Measurements from ENCODE around the gene HSCB.
A peak's percentile ranks its signal among the peaks of the same experiment; 100 is the strongest.
"Not testable (repeated sequence)": the region's sequence is repeated elsewhere in the genome, so short reads cannot be mapped to it uniquely, and the experiment has no call there.

The HSCB gene, protein sequence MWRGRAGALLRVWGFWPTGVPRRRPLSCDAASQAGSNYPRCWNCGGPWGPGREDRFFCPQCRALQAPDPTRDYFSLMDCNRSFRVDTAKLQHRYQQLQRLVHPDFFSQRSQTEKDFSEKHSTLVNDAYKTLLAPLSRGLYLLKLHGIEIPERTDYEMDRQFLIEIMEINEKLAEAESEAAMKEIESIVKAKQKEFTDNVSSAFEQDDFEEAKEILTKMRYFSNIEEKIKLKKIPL

DNA sequence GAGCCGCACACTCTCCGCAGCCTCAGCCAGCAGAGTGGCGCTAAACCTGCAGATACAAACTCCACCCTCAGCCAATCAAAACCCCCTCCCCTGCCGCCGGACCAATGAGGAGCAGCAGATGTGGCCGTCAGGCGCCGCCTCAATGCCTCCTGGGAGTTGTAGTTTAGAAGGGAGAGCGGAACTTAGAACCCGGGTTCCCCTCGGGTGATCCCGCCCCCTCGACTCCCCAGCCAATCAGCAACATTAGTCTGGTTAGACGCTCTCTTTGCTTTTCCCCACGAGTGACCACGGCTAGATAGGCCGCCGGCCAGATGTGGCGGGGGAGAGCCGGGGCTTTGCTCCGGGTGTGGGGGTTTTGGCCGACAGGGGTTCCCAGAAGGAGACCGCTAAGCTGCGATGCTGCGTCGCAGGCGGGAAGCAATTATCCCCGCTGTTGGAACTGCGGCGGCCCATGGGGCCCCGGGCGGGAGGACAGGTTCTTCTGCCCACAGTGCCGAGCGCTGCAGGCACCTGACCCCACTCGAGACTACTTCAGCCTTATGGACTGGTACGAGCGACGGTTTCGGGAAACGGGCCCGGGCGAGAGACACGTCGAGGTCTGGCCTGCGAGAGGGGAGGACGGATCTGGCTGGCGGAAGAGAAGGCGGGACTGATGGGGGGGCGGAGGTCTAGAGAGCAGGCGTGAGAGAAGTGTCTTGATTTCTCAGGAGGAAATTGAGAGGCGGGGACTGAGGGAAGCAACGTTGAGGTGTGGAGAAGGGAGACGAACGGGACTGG lies at the start of gene HSCB, which contains the start of gene CHEK2:
Gene HSCB, plus strand, starts transcription at position 255 of the 777 bp plus-strand sequence. Its CDS starts 57 bp downstream, at position 312.
Gene CHEK2, minus strand, starts transcription at position 36 of the 777 bp plus-strand sequence. CDS start 7,099 bp downstream, outside the sequence.
- DNase-seq (ENCODE audit: extremely low spot score, insufficient read length, low read depth) (peak; percentile 88), FAIRE-seq (peak; percentile 99)

DNA sequence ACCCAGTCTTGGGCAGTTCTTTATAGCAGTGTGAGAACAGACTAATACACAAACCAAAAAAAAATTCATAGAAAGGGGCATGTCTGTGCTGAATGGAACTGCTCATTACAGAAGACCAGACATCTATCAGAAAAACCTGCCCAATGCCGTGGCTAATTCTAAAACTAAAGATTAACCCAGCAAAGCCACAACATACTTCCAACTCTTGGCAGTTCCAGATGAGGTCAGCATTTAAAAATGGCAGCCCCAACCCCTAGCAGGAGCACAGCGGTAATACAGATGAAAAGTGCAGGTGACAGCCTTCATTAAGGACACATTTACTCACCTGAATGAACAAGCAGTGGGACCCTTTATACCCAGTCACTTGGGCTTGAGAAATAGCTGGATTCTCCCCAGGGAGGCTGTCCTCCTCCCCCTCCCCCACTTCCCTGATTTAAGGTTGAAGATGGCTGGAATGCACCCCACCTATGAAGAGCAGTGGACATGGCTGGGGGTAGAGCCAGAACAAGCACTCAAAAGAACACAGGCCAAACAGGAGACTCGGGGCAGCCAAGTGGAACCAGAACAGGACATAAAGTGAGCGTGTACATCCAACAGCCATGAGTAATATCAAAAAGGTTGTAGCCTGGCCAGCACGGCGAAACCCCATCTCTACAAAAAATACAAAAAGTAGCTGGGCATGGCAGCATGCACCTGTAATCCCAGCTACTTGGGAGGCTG lies 48.6 kb upstream of the HSCB start:
- not testable (repeated sequence) for FAIRE-seq; DNase-seq (ENCODE audit: extremely low spot score, insufficient read length, low read depth)

DNA sequence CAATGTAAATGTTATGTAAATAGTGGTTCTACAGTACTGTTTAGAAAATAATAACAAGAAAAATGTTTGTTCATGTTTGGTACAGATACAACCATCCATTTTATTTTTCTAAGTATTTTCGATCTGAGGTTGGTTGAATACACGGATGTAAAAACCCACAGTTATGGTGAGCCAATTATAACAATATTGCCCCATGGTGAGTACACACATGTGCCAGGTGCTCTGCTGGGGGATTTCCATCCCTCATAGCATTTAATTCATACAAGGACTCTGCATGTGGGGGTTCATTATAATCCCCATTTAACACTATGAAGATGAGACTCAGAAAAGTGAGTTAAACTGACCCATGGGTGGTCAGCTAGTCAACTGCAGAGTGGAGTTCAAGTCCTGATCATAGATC lies 38.9 kb upstream of the HSCB start:
- DNase-seq (ENCODE audit: extremely low spot score, insufficient read length, low read depth) (no peak), FAIRE-seq (no peak)

DNA sequence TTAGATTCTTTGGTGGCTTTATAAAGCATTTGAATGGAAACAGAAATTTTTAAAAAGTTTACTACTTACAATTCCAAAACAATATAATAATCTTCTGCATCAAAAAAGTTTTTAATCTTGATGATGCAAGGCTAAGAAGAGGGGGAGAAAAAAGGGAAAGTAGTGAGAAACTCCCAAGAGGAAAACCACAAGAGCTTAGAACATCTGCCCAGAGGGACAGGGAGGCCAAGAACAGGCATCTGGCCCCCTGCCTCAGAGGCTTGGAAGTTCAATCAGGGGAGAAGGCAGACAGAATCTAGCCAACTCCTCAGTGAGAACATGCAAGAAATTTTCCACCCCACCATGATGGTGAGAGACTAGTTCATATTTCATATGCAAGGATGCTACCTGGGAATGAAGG lies 38.4 kb upstream of the HSCB start:
- no peak for DNase-seq (ENCODE audit: extremely low spot score, insufficient read length, low read depth)
- FAIRE-seq = no peak

DNA sequence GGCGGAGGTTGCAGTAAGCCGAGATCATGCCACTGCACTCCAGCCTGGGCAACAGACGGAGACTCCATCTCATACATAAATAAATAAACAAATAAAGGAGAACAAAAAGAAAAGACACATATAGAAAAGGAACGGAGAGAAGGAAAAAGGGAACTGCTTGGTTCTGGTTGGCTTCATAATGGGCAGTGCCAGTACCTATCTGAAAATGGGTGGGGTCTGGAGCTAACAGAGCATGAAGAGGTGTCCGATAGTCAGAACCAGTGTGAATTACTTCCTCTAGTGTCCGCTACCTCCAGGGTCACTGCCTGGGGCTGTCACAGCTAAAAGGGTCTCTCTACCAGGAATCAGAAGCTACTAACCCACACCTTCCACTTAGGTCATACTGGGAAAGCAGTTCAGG lies 35.0 kb upstream of the HSCB start:
- FAIRE-seq = peak; percentile 35
- DNase-seq (ENCODE audit: extremely low spot score, insufficient read length, low read depth) = no peak

DNA sequence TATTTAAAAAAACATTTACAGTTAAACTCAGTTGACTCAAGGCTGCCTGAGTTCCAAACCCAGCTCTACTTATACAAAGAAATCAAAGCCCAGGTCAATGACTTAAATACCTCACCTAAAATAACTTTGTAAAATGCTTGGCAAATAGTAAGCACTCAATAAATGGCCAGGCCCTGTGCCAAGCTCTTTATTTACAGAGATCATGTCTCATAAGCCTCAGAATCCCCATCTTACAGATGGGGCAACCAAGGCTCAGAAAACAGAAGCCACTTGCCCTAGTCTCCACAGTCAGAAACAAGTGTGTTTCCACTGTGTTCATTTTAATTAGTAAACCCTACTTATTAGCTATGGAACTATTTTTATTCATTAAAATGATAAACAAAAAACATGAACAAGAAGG lies 31.7 kb upstream of the HSCB start:
- no peak for DNase-seq (ENCODE audit: extremely low spot score, insufficient read length, low read depth)
- no peak for FAIRE-seq

DNA sequence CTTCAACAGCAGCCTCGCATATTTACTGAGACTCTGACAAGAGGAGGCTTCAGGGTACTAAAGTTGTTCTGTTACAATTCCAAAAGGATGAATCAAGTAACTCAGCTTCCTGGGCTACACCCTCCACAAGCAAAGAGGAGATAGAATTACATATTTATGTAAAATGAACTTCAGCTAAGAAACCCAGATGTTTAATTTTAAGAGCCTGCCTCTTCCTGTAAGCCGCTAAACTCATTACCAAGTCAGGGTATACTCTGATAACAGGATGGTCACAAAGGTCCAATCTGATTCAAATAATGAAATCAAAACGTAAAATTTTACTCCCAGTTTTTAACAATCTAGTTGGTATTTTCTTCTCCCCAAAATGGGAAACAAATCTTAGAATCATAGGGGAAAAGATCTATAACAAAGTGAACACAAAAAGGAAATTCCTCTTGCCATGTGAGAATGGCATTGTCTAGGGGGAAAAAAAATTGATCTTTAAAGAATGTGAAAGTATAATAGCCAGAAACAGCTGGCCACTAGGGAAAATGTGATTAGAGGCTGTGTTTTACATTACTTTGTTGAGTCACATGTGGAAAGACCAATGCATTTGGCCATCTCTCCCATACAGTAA lies 31.2 kb upstream of the HSCB start:
- no peak for DNase-seq (ENCODE audit: extremely low spot score, insufficient read length, low read depth)
- no peak for FAIRE-seq

DNA sequence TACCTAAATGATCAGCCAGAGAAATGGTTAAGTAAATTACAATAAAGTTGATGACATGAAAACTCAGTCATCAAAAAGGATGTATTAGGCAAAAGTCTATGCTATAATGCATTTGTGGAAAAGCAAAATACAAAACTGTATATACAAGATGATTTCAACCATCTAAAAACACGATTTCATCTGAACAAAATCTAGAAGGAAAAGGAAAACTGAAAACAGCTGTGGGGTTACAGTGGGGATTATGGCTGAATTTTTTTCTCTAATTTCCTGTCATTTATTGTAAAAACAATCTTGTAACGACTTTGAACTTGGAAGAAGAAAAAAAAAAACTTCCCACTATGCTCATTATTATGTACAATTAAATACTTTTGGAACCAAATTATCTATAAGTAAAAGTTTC lies 30.5 kb upstream of the HSCB start:
- DNase-seq (ENCODE audit: extremely low spot score, insufficient read length, low read depth) = no peak
- no peak for FAIRE-seq

DNA sequence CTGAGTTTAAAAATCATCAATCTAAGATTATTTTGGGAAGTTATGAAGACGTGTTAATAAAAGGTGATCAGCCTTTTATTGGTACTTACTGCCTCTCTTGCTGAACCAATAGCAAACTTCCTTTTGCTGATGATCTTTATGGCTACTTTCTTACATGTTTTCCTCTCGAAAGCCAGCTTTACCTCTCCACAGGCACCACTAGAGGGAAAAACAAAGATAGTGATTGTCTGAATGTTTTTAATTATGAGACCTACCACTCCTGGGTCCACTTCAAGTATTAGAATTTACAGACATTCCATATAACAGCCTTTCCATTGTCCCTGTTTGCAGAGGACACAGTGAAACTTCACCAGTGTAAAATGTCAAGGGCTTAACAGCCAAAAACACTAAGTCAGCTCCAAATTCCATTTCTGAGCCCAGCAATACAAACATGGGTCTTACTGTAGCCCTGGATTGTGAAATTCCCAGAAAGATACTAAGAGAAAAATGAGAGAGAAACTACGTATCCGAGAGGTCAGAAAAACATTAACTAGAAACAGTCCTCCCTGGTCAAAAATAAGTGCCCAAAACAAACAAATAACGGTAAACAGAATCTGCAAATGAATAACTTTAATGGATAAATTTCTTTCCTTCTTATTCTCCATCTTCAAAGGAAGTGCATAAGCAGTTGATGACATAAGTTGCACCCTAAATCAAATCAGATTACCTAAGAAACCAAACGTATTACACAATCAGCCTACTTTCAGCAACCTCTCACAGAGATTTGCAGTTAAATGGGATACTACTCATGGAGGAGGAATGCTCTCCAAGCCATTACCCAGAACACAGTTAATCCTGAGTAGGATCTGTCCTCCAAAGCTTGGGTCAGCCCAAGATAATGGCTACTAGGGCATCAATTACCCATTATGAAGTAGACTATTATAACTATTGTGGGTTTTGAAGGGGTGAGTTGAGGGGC lies 29.7 kb upstream of the HSCB start:
- FAIRE-seq (no peak), DNase-seq (ENCODE audit: extremely low spot score, insufficient read length, low read depth) (no peak)

DNA sequence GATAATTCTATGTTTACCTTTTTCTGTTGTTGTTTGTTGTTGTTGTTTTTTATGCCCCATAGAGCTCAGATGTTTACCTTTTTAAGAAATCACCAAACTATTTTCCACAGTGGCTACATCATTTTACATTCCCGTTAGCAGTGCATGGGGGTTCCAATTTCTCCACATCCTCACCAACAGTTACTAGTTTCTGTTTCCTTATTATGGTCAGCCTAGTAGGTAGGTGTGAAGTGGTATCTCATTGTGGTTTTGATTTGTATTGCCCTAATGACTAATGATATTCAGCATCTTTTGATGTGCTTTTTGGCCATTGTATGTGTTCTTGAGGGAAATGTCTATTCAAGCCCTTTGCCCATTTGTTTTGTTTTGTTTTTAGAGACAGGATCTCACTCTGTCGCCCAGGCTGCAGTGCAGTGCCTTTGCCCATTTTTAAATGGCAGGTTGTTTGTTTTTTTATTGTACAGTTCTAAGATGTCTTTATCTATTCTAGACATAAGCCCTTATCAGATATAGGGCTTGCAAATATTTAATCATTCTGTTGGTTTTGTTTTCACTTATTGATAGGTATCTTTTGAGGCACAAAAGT lies 27.7 kb upstream of the HSCB start:
- FAIRE-seq = no peak
- DNase-seq (ENCODE audit: extremely low spot score, insufficient read length, low read depth) = no peak

DNA sequence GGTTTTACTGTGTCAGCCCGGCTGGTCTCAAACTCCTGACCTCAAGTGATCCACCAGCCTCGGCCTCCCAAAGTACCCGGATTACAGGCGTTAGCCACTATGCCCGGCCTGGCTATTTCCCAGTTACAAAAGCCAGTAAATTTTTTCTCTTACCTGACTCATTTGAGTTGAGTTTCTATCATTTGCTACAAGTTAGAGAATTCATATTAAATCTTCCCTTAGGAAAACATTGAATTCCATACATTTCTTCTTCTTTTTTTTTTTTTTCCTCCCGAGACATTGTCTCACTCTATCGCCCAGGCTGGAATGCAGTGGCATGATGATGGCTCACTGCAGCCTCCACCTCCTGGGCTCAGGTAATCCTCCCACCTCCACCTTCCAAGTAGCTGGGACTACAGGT lies 26.2 kb upstream of the HSCB start:
- no peak for FAIRE-seq
- no peak for DNase-seq (ENCODE audit: extremely low spot score, insufficient read length, low read depth)

DNA sequence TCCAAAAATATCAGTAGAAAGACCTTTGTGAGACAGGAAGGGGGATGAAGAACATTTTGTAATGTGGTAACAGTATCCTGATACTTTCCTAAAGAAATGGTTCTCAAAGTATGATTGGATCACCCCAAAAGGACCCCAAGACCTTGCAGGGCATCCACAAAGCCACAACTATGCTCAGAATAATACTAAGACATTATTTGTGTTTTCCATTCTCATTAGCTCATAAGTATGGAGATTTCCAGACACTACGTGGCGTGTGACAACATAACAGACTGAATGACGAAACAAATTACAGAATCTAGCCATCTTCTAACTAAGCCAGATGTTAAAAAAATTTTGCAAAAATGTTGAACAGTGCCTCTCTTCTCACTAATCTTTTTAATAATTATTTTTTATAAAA lies 25.2 kb upstream of the HSCB start:
- FAIRE-seq (no peak), DNase-seq (ENCODE audit: extremely low spot score, insufficient read length, low read depth) (no peak)

DNA sequence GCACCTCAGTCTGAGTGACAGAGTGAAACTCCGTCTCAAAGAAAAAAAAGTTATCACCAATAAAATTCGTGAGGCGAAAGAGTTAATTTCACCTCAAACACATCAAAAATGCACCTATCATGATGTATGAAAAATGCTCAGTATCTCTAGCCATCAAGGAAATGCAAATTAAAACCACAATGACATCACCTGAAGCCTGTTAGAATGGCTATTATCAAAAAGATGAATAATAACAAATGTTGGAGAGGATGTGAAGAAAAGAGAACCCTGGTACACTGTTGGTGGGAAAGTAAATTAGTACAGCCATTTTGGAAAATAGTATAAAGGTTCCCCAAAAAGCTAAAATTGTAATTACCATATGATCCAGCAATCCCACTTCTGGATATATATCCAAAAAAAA lies 23.8 kb upstream of the HSCB start:
- no peak for DNase-seq (ENCODE audit: extremely low spot score, insufficient read length, low read depth)

DNA sequence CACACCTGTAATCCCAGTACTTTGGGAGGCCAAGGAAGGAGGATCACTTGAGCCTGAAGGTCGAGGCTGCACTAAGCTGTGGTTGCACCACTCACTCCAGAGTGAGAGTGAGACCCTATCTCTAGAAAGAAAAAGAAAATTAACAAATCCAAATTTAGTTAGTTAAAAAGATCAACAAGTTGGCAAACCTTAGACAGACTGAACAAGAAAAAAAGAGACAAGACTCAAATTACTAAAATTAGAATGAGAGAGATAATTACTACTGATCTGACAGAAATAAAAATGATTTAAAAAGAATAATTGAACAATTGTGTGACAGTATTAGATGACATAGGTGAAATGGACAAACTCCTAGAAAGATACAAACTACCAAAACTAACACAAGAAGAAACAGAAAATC lies 13.8 kb upstream of the HSCB start:
- no peak for DNase-seq (ENCODE audit: extremely low spot score, insufficient read length, low read depth)
- no peak for FAIRE-seq

More for the DNA sequence above, 23.8 kb upstream of the HSCB start:
- no peak for FAIRE-seq

DNA sequence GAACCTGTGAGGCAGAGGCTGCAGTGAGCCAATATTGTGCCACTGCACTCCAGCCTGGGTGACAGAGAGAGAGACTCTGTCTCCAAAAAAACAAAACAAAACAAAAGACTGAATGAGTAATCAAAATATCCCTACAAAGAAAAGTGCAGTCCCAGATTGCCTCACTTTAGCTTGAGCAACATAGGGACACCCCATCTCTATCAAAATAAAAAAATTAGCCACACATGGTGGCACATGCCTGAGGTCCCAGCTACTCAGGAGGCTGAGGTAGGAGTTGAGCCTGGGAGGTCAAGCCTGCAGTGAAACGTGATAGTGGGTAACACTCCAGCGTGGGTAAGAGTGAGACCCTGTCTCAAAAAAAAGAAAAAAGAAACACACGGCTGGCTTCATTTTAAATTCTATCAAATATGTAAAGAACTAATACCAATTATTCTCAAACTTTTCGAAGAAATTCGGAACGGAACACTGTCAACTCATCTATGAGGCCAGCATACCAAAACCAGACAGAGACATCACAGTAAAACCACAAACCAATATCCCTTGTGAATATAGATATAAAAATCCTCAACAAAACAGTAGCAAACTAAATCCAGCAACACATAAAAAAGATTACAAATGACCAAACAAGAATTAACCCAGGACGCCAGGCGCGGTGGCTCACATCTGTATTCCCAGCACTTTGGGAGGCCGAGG lies 13.1 kb upstream of the HSCB start:
- FAIRE-seq (no peak), DNase-seq (ENCODE audit: extremely low spot score, insufficient read length, low read depth) (no peak)

DNA sequence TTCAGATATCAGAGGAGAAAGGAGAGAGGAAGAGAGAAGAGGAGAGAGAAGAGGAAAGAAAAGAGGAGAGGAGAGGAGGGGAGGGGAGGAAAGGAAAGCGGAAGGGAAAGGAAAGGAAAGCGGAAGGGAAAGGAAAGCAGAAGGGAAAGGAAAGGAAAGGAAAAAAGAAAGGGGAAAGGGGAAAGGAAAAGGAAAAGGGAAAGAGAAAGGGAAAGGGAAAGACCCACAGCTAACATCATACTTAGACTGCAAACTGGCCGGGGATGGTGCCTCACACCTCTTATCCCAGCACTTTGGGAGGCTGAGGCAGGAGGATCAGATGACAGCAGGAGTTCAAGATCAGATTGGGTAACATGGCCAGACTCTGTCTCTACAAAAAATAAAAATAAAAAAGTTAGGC lies 11.7 kb upstream of the HSCB start:
- DNase-seq (ENCODE audit: extremely low spot score, insufficient read length, low read depth) (no peak), FAIRE-seq (no peak)

DNA sequence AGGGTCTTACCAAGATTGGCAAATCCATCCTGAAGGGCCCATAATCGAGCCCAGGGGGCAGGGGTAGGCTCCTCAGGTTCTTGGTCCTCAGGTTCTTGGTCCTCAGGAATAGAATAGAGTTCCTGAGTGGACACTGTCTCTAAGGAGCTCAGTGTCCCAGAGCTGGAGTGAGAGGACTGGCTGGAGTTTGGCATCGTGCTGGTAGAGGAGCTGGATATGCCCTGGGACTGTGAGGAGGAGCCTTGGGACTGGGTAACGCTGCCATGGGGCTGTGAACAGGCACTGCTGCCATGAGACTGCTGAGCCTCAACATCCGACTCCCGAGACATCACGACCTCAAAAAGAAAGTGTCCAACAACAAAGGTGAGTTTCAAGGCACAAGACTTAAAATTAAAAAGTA lies 7.4 kb upstream of the HSCB start:
- DNase-seq (ENCODE audit: extremely low spot score, insufficient read length, low read depth) = no peak

DNA sequence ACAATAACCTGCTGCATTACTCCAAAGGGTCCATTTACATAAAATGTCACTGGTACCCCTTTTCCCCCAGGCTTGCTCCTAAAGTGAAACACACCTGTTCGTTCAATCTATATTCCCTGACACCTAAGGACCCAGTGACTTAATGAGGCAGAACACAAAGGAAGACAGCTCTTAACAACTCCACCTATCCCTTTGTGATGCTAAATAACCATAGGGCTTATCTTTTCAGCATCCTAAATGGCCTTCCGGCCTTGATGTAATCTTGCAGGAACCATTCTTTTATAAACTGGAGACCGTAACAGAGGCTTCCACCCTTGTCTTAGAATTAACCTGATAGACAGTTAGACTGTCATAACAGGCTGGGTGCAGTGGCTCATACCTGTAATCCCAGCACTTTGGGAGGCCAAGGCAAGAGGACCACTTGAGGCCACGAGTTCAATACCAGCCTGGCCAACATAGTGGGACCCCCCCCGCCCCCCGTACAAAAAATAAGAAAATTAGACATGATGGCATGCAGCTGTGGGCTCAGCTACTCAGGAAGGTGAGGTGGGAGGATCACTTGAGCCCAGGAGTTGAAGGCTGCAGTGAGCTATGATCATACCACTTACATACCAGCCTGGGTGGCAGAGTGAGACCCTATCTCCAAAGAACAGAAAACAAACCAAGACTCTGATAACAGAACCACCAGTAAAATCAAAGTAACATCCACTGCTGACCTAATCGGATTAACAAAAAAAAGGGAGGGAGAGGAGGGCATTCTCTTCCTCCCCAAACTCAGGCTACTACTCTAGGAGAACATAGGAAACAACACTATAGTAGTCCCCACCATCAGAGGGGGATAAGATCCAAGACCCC lies 5.3 kb upstream of the HSCB start:
- no peak for DNase-seq (ENCODE audit: extremely low spot score, insufficient read length, low read depth)

More for the DNA sequence above, 7.4 kb upstream of the HSCB start:
- no peak for FAIRE-seq

More for the DNA sequence above, 5.3 kb upstream of the HSCB start:
- FAIRE-seq = no peak

Measured in GM18507 (cell line).